NCI-H1694 (cell line): ENCODE results near the gene RFX3.

ENCODE experiments used
- DNase-seq: peaks from one replicate; lab custom pipeline; 2025; lab: John Stamatoyannopoulos, UW

Gene RFX3

GRCh38 chr9:3513265-3513818 lies 12.5 kb downstream of the RFX3 start:
- no peak for DNase-seq

- no peak for DNase-seq
Measured at GRCh38 chr9:3511551-3511950, 14.2 kb downstream of the RFX3 start.

GRCh38 chr9:3510796-3511195 lies 15.0 kb downstream of the RFX3 start:
- DNase-seq, result no peak

- no peak for DNase-seq
Measured at GRCh38 chr9:3509926-3510325, 15.9 kb downstream of the RFX3 start.

- DNase-seq, result peak; percentile 13
Measured at GRCh38 chr9:3508521-3509291, 17.1 kb downstream of the RFX3 start.

GRCh38 chr9:3508078-3508431 lies 17.7 kb downstream of the RFX3 start:
- DNase-seq, result no peak

GRCh38 chr9:3507395-3508077 lies 18.3 kb downstream of the RFX3 start:
- no peak for DNase-seq

- DNase-seq, result no peak
Measured at GRCh38 chr9:3506164-3506563, 19.6 kb downstream of the RFX3 start.

- no peak for DNase-seq
Measured at GRCh38 chr9:3502560-3503398, 23.0 kb downstream of the RFX3 start.

- no peak for DNase-seq
Measured at GRCh38 chr9:3500044-3500443, 25.8 kb downstream of the RFX3 start.

- no peak for DNase-seq
Measured at GRCh38 chr9:3498691-3499090, 27.1 kb downstream of the RFX3 start.

- DNase-seq, result no peak
Measured at GRCh38 chr9:3497857-3498256, 27.9 kb downstream of the RFX3 start.

- DNase-seq, result no peak
Measured at GRCh38 chr9:3497401-3497800, 28.4 kb downstream of the RFX3 start.

GRCh38 chr9:3495855-3496254 lies 29.9 kb downstream of the RFX3 start:
- DNase-seq, result no peak

- no peak for DNase-seq
Measured at GRCh38 chr9:3492214-3492613, 33.6 kb downstream of the RFX3 start.

GRCh38 chr9:3491450-3491849 lies 34.4 kb downstream of the RFX3 start:
- DNase-seq, result no peak

- no peak for DNase-seq
Measured at GRCh38 chr9:3490957-3491356, 34.8 kb downstream of the RFX3 start.

GRCh38 chr9:3482578-3482977 lies 43.2 kb downstream of the RFX3 start:
- DNase-seq, result no peak

GRCh38 chr9:3480353-3480655 lies 45.5 kb downstream of the RFX3 start:
- DNase-seq, result no peak

- DNase-seq, result no peak
Measured at GRCh38 chr9:3479514-3480352, 46.1 kb downstream of the RFX3 start.

GRCh38 chr9:3478549-3478953 lies 47.2 kb downstream of the RFX3 start:
- DNase-seq, result no peak
